HG03432 (cell line): ENCODE measurements around the gene NBEA.

Source experiments
- ATAC-seq: cut with Tn5 transposase; IDR thresholded peaks from one replicate; pipeline ENCODE4 v1.9.1; 2021; ENCODE audit warnings: mild to moderate bottlenecking, moderate library complexity; ENCODE audit not compliant: unreplicated experiment

The NBEA gene

GRCh38 chr13:35260316-35260715 is 318.2 kb downstream of the NBEA start:
- ATAC-seq: no peak

GRCh38 chr13:35266412-35266811 is 324.3 kb downstream of the NBEA start:
- ATAC-seq: no peak

GRCh38 chr13:35278917-35279316 is 336.8 kb downstream of the NBEA start:
- ATAC-seq: no peak

GRCh38 chr13:35279500-35279899 is 337.4 kb downstream of the NBEA start:
- ATAC-seq: no peak

GRCh38 chr13:35283856-35284255 is 341.8 kb downstream of the NBEA start:
- no peak for ATAC-seq

GRCh38 chr13:35285677-35286076 is 343.6 kb downstream of the NBEA start:
- no peak for ATAC-seq

- no peak for ATAC-seq
Measured at GRCh38 chr13:35292329-35292728, 350.3 kb downstream of the NBEA start.

GRCh38 chr13:35293579-35294226 is 351.6 kb downstream of the NBEA start:
- no peak for ATAC-seq

- no peak for ATAC-seq
Measured at GRCh38 chr13:35309706-35310105, 367.6 kb downstream of the NBEA start.

- ATAC-seq: no peak
Measured at GRCh38 chr13:35332134-35332533, 390.1 kb downstream of the NBEA start.

GRCh38 chr13:35333157-35333556 is 391.1 kb downstream of the NBEA start:
- no peak for ATAC-seq

- no peak for ATAC-seq
Measured at GRCh38 chr13:35342440-35342839, 400.4 kb downstream of the NBEA start.

- no peak for ATAC-seq
Measured at GRCh38 chr13:35343417-35343816, 401.3 kb downstream of the NBEA start.

GRCh38 chr13:35345992-35346391 is 403.9 kb downstream of the NBEA start:
- no peak for ATAC-seq

- ATAC-seq: no peak
Measured at GRCh38 chr13:35346494-35346893, 404.4 kb downstream of the NBEA start.

GRCh38 chr13:35347679-35348205 is 405.7 kb downstream of the NBEA start:
- no peak for ATAC-seq

- ATAC-seq: peak; percentile 32
Measured at GRCh38 chr13:35349052-35349451, 407.0 kb downstream of the NBEA start.

- peak; percentile 83 for ATAC-seq
Measured at GRCh38 chr13:35349673-35350278, 407.7 kb downstream of the NBEA start.

GRCh38 chr13:35354285-35354684 is 412.2 kb downstream of the NBEA start:
- peak; percentile 44 for ATAC-seq

- no peak for ATAC-seq
Measured at GRCh38 chr13:35354882-35355281, 412.8 kb downstream of the NBEA start.

- no peak for ATAC-seq
Measured at GRCh38 chr13:35356572-35356971, 414.5 kb downstream of the NBEA start.

- no peak for ATAC-seq
Measured at GRCh38 chr13:35365883-35366282, 423.8 kb downstream of the NBEA start.

GRCh38 chr13:35367586-35367985 is 425.5 kb downstream of the NBEA start:
- no peak for ATAC-seq
